HG03565 (cell line): ENCODE results near the gene ZNF576.
A peak's percentile ranks its signal among the peaks of the same experiment; 100 is the strongest.
"Not testable (repeated sequence)": the region's sequence is repeated elsewhere in the genome, so short reads cannot be mapped to it uniquely, and the experiment has no call there.

ENCODE experiments used
- ATAC-seq: cut with Tn5 transposase; IDR thresholded peaks from one replicate; pipeline ENCODE4 v1.9.1; 2021; ENCODE audit warnings: mild to moderate bottlenecking, moderate library complexity; ENCODE audit not compliant: unreplicated experiment

Gene ZNF576, protein sequence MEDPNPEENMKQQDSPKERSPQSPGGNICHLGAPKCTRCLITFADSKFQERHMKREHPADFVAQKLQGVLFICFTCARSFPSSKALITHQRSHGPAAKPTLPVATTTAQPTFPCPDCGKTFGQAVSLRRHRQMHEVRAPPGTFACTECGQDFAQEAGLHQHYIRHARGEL

GRCh38 chr19:43595999-43596841, at the start of gene ZNF576, which contains the start of gene IRGQ:
ZNF576 (plus strand) TSS chr19:43596595; CDS start chr19:43597109, 514 bp downstream.
IRGQ (minus strand) TSS chr19:43596134; CDS start chr19:43595338, 796 bp downstream.
- ATAC-seq: peak; percentile 71

- ATAC-seq: not testable (repeated sequence)
Observed at GRCh38 chr19:43547926-43548325, 48.5 kb upstream of the ZNF576 start.

DNA sequence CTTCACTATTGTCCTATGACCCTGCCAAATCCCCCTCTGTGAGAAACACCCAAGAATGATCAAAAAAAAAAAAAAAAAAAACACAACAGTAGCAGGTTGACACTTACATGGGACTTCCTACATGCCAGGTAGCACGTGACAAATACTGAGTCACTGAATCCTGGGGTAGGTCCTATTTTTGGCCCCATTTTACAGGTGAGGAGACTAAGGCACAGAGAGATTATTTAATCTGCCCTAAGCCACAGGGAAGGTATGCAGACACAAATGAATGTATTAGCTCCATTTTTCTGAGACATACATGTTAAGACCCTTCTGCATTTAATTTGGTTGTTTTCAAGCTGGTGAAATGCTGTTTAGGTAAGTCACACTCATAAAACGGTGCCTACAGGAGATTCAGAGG, 47.7 kb upstream of the ZNF576 start:
- no peak for ATAC-seq

DNA sequence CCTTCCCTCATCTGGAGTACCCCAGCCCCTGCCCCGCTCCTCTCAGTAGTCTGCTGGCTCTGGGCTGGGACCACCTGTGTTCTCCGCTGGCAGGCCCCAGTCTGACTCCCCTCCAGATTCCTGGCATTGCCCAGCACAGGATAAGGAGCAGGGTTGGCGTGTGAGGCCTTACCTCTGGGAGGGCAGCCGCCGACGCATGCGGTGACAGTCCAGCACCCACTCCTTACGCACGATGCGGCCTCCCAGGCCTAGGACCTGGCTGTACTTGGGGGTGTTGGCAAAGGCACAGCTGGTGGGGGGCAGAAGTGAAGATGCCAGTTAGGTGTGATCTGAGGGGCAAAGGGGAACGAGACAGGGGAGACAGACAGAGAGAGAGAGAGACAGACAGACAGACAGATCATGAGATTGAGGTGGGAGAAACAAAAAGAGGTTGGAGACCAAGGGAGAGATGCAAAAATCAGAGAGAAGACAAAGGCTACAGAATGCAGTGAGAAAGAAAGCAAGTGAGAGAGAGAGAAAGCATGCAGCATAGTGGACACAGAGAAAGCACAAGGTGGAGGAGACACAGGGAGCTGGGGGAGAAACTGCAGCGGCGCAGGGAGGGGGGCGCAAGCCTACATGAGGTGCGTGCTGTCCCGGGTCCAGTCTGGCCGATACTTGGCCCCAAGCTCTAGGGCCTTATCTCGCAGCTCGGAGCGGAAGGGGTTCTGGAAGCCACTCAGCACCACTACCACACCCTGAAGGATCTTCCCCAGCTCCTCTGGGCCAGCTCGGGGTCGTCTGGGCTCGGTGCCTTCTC, 44.8 kb upstream of the ZNF576 start:
- no peak for ATAC-seq

DNA sequence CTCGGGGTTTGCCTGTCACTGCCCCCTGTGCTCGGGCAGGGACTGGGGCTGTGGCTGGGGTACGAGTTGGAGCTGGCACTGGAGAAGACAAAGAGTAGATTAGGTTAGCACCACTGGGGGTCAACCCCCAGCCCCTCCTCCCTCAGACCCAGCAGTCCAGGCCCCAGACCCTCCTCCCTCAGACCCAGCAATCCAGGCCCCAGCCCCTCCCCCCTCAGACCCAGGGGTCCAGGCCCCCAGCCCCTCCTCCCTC, 44.3 kb upstream of the ZNF576 start:
- no peak for ATAC-seq

GRCh38 chr19:43552616-43553015, 43.8 kb upstream of the ZNF576 start:
- ATAC-seq: no peak

DNA sequence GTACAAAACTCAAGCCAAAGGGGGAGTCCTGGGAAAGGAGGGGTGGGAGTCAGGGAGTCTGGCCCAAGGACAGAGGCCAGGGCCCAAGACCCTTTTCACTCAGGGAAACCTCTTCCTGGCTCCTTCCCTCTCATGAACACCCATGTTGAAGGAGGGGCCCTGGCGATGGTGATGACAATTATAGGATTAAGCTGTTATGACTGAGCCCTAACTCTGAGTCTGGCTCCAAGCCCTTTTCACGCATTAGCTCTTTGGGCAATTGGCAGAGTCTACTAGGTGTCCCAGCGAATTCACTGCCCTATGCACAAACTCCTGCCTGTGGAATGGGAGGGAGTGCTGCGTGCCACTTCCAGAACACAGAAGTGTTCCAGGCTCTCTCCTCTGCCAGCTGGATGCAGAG, 42.7 kb upstream of the ZNF576 start:
- no peak for ATAC-seq

- ATAC-seq: no peak
Observed at GRCh38 chr19:43554317-43554895, 42.0 kb upstream of the ZNF576 start.

- ATAC-seq: no peak
Observed at GRCh38 chr19:43555185-43555770, 41.1 kb upstream of the ZNF576 start.

DNA sequence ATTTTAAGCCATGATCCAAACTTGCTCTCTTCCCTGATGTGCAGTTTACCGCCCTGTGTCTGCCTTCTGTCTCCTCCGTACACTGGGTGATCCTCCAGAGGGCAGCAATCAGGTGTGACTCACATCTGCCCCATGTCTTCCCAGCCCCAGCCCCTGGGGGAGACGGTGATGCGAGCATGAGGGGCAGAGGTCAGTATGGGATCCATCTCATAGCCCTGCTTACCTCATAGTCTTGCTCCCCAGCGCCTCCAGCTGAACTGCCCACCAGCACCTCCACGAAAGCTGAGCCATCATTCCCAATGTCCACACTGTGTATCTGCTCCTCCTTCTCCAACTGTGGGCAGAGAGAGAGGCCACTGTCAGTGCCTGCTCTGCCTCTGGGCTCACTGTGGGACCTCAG, 35.7 kb upstream of the ZNF576 start:
- no peak for ATAC-seq

DNA sequence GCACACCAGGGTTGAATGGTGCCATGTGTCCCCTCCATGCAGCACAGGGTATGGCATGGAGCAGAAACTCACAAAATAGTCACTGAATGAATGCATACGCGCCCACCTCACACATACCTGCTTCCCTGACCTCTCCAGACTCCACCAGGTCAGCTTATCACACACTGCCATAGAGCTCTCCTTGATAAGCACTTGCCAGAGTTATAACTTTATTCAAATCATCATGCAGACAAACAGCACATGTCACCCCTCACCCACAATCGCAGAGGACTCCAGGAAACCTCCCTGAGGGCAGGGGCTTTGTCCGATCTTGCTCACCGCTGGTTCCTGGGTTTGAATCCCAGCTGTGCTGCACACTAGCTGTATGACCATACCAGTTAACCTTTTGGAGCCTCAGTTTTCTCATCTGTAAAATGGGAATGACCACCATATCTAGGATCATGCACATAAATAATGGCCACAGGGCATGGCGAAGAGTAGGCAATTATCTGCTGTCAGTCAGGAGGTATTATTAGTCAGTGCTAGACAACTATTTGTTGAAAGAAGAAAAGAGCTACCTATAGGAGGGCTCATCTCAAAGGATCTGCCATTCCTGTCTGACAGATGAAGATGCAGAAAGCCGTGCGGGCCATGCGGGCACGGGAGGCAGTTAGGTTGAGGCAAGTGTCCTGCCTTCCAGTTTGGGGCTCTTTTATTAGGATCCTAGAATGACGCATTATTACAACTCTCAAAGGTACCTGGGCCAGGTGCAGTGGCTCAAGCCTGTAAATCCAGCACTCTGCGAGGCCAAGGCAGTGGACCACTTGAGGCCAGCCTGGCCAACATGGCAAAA, 35.0 kb upstream of the ZNF576 start:
- ATAC-seq: no peak

DNA sequence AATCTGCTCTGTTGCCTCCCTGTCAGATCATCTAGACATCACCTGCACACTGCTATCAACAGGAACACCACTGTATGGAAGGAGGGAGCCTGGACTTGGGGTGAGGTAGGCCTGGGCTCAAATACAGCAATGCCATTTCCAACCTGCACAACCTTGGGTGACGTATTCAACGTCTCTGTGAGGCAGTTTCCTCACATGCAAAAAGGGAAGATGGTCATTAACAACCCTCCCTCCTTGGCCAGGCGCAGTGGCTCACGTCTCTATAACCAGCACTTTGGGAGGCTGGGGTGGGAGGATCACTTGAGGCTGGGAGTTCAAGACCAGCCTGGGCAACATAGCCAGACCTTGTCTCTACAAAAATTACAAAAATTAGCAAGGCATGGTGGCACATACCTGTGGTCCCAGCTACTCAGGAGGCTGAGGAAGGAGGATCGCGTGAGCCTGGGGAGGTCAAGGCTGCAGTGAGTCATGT, 34.1 kb upstream of the ZNF576 start:
- no peak for ATAC-seq

GRCh38 chr19:43562698-43563241, 33.6 kb upstream of the ZNF576 start:
- ATAC-seq: peak; percentile 65

DNA sequence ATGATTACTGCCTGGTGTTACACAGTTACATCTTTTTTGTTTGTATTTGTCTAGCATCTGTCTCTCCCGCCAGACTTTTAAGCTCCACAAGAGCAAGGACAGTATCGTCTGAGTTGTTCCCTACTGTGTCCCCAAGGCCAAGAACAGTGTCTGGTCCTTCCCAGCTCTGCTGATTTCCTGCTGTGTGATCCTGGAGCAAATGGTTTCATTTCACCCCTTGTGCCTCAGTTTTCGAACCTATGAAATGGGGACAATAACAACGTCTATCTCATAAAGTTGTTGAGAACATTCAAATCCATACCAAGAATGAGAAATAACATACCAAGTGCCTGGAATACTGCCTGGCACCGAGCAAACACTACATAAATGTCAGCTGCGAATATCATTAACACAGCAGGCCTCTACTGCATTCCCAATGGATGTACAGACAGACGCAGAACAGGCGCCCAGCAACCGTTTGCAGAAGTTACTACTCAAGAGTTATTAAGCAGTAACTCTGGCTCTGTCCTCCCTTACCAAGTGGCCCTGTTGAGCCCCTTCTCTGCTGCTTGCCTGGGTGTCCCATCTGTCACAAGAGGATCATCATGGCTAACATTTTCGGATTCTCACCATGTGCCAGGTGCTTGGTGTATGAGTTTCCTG, 32.5 kb upstream of the ZNF576 start:
- no peak for ATAC-seq

GRCh38 chr19:43564800-43565199, 31.6 kb upstream of the ZNF576 start:
- no peak for ATAC-seq

GRCh38 chr19:43569657-43570056, 26.7 kb upstream of the ZNF576 start:
- no peak for ATAC-seq

DNA sequence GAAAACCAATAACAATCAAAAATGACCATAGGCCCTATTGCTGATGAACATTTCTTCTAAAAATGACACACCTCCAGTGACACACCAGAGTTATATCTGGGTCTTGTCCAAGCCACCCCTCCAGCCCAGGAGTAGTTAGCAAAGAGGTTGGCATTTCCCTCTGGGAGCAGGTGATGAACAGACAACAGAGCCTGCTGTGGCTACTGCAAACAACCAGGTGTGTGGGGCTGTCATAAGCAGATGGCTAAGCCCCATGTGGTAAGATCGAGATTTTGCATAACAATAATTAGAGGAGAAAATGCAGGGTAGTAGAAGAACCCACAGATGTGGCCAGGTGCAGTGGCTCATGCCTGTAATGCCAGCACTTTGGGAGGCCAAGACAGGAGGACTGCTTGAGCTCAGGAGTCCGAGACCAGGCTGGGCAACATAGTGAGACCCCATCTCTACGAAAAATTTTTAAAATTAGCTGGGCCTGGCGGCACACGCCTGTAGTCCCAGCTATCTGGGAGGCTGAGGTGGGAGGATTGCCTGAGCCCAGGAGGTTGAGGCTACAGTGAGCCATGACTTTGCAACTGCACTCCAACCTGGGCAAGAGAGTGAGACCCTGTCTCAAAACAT, 26.1 kb upstream of the ZNF576 start:
- no peak for ATAC-seq

DNA sequence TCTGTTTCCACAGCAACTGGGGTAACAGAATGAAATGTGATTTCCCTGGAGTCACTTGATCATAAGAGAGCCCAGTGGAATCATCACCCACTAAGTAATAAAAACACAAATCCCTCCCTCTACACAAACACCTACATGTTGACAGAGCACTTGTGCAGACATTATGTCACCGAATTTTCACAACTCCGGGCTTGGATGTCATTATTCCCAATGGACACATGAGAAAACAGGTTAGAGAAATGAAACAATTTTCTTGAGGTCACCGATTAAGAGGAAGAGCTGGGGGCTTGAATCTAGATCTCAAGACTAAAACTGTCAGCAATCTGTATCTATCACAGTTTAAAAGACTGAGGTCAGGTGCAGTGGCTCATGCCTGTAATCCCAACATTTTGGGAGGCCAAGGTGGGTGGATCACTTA, 24.2 kb upstream of the ZNF576 start:
- ATAC-seq: no peak
